ENCODE measurements around the gene ZCCHC2.

Gene ZCCHC2

DNA sequence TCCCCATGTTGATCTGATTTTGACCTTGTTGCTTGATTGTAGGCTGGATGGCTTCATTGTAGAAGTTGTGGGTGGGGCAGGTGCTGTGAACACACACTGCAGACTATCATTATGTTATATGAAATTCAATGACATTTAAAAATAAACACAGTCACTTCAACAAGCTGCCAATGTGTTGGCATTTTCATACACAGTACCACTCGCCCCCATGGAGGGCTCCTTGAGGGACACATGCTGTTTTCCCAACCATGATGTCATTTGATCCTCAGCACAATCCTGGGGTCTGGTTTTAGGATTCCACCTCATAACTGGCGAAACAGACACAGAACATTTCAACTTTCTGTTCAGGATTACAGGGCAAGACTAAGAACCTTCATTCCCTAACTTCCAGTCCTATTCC lies 86.9 kb downstream of the ZCCHC2 start:
- H3K14ac ChIP-seq (ENCODE audit: low read length) = no peak overlapping the region
- no peak overlapping the region for H4K8ac ChIP-seq (ENCODE audit: low read depth, low read length)
- H3K9ac ChIP-seq (ENCODE audit: low read length) = no peak overlapping the region
- H3K9me3 ChIP-seq (ENCODE audit: insufficient read depth, low read depth, low read length) = peaks cover 2% of the 10 kb centered on the region
- no peak overlapping the region for H2AK5ac ChIP-seq (ENCODE audit: low read length)
- no peak for DNase-seq
- H2BK12ac ChIP-seq (ENCODE audit: low read length) = no peak overlapping the region
- no peaks in the 10 kb centered on the region for H3K79me2 ChIP-seq (ENCODE audit: control insufficient read depth, insufficient read depth, low read length, poor library complexity)
- H4K91ac ChIP-seq (ENCODE audit: low read depth, low read length) = no peak overlapping the region
- WGBS (ENCODE audit: extremely low coverage, insufficient coverage, insufficient read length) = no CpG with 5 or more reads among the region's 2 CpGs
- H3K18ac ChIP-seq (ENCODE audit: low read length) = no peak overlapping the region
- no peaks in the 10 kb centered on the region for H3K36me3 ChIP-seq (ENCODE audit: control insufficient read depth in 1 of 2, insufficient read depth in 2 of 2, low read length in 2 of 2)
- no peaks in the 10 kb centered on the region for H3K27me3 ChIP-seq (ENCODE audit: insufficient read depth, low read length)
- H2AFZ ChIP-seq (ENCODE audit: insufficient read depth, low read length, poor library complexity) = no peak overlapping the region
- H4K12ac ChIP-seq (ENCODE audit: low read depth, low read length) = no peak overlapping the region
- no peak overlapping the region for H2BK120ac ChIP-seq (ENCODE audit: insufficient read depth, low read length, poor library complexity)
- H3K4ac ChIP-seq (ENCODE audit: low read depth, low read length) = no peak overlapping the region
- H3K79me1 ChIP-seq (ENCODE audit: low read length) = no peaks in the 10 kb centered on the region
- H3K4me2 ChIP-seq (ENCODE audit: low read length) = no peak overlapping the region
- H3K23ac ChIP-seq (ENCODE audit: low read length) = no peak overlapping the region
- peaks cover 9 to 12% of the 10 kb centered on the region in 2 experiments for H3K4me1 ChIP-seq (ENCODE audit: control insufficient read depth in 1 of 2, insufficient read depth in 2 of 2, low read length in 2 of 2)
- H3K27ac ChIP-seq (ENCODE audit: low read depth, low read length) = no peak overlapping the region
- H2BK5ac ChIP-seq (ENCODE audit: low read depth, low read length, poor library complexity) = no peak overlapping the region
- H3K4me3 ChIP-seq (ENCODE audit: low read depth, low read length) = no peak overlapping the region

- Histone ChIP-seq H3K79me2 (ENCODE audit: control insufficient read depth, insufficient read depth, low read length, poor library complexity) (no peaks in the 10 kb centered on the region), H3K4ac (ENCODE audit: low read depth, low read length) (no peak overlapping the region), H3K27me3 (ENCODE audit: insufficient read depth, low read length) (no peaks in the 10 kb centered on the region), H3K79me1 (ENCODE audit: low read length) (no peaks in the 10 kb centered on the region), H2BK5ac (ENCODE audit: low read depth, low read length, poor library complexity) (no peak overlapping the region), H4K12ac (ENCODE audit: low read depth, low read length) (no peak overlapping the region), H3K9me3 (ENCODE audit: insufficient read depth, low read depth, low read length) (peaks cover 2% of the 10 kb centered on the region), H2BK120ac (ENCODE audit: insufficient read depth, low read length, poor library complexity) (no peak overlapping the region), H3K18ac (ENCODE audit: low read length) (no peak overlapping the region), H3K23ac (ENCODE audit: low read length) (no peak overlapping the region), H3K4me3 (ENCODE audit: low read depth, low read length) (no peak overlapping the region), H4K91ac (ENCODE audit: low read depth, low read length) (no peak overlapping the region), H3K14ac (ENCODE audit: low read length) (no peak overlapping the region), H4K8ac (ENCODE audit: low read depth, low read length) (no peak overlapping the region), H3K4me2 (ENCODE audit: low read length) (no peak overlapping the region), H3K36me3 (ENCODE audit: control insufficient read depth in 1 of 2, insufficient read depth in 2 of 2, low read length in 2 of 2) (no peaks in the 10 kb centered on the region), H3K4me1 (ENCODE audit: control insufficient read depth in 1 of 2, insufficient read depth in 2 of 2, low read length in 2 of 2) (peaks cover 9 to 12% of the 10 kb centered on the region in 2 experiments), H3K27ac (ENCODE audit: low read depth, low read length) (no peak overlapping the region), H3K9ac (ENCODE audit: low read length) (no peak overlapping the region), H2AFZ (ENCODE audit: insufficient read depth, low read length, poor library complexity) (no peak overlapping the region), H2BK12ac (ENCODE audit: low read length) (no peak overlapping the region), H2AK5ac (ENCODE audit: low read length) (no peak overlapping the region)
- DNase-seq = no peak
- no CpG with 5 or more reads among the region's 3 CpGs for WGBS (ENCODE audit: extremely low coverage, insufficient coverage, insufficient read length)
Measured at GRCh38 chr18:62610351-62610700, 87.5 kb downstream of the ZCCHC2 start.

DNA sequence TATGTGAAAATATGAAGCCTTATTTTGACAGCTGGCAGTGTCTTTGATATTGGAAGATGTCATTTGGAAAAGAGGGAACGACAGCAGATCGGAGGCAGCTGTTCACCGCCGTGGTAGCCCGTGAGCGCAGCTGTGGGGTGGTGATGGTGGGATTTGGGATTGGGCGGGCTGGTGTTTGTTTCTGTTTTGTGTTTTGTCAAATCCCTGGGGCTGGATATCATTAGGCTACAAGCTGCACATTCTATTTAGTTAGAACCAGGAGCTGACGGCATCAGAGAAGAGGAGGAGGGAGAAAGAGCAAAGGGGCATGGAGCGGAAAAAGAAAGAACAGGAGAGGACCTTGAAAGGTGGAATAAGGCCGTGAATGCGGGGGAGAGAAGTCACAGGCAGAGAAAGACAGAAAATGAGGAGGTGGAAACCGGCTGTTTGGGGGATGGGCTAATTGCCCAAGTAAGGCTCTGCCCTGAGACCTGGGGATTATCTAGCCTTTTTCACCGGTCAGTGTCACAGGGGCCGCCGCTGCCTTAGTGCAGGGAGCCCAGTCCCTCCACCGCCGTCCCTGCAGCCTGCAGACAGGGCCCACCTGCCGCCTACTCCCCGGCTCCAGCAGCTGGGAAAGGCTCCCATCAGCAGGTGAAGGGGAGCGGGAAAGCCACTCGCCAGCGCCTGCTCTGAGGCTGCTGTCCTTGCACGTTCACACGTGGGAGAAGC lies 88.0 kb downstream of the ZCCHC2 start:
- Histone ChIP-seq H3K36me3 (ENCODE audit: control insufficient read depth in 1 of 2, insufficient read depth in 2 of 2, low read length in 2 of 2) (no peaks in the 10 kb centered on the region), H3K79me2 (ENCODE audit: control insufficient read depth, insufficient read depth, low read length, poor library complexity) (no peaks in the 10 kb centered on the region), H2BK12ac (ENCODE audit: low read length) (no peak overlapping the region), H3K27me3 (ENCODE audit: insufficient read depth, low read length) (no peaks in the 10 kb centered on the region), H3K4me3 (ENCODE audit: low read depth, low read length) (no peak overlapping the region), H3K79me1 (ENCODE audit: low read length) (no peaks in the 10 kb centered on the region), H3K4ac (ENCODE audit: low read depth, low read length) (no peak overlapping the region), H3K9me3 (ENCODE audit: insufficient read depth, low read depth, low read length) (peaks cover 2% of the 10 kb centered on the region), H3K27ac (ENCODE audit: low read depth, low read length) (no peak overlapping the region), H3K23ac (ENCODE audit: low read length) (no peak overlapping the region), H4K12ac (ENCODE audit: low read depth, low read length) (no peak overlapping the region), H3K9ac (ENCODE audit: low read length) (no peak overlapping the region), H2AK5ac (ENCODE audit: low read length) (no peak overlapping the region), H2BK5ac (ENCODE audit: low read depth, low read length, poor library complexity) (no peak overlapping the region), H2BK120ac (ENCODE audit: insufficient read depth, low read length, poor library complexity) (no peak overlapping the region), H2AFZ (ENCODE audit: insufficient read depth, low read length, poor library complexity) (no peak overlapping the region), H3K4me2 (ENCODE audit: low read length) (peak overlapping the region; percentile 0), H4K8ac (ENCODE audit: low read depth, low read length) (no peak overlapping the region), H3K14ac (ENCODE audit: low read length) (no peak overlapping the region), H3K18ac (ENCODE audit: low read length) (no peak overlapping the region), H4K91ac (ENCODE audit: low read depth, low read length) (no peak overlapping the region), H3K4me1 (ENCODE audit: control insufficient read depth in 1 of 2, insufficient read depth in 2 of 2, low read length in 2 of 2) (peaks cover 9 to 12% of the 10 kb centered on the region in 2 experiments)
- WGBS (ENCODE audit: extremely low coverage, insufficient coverage, insufficient read length) = no CpG with 5 or more reads among the region's 24 CpGs
- DNase-seq = no peak

GRCh38 chr18:62611453-62612288 lies 88.8 kb downstream of the ZCCHC2 start:
- Histone ChIP-seq H2AFZ (ENCODE audit: insufficient read depth, low read length, poor library complexity) (no peak overlapping the region), H3K9ac (ENCODE audit: low read length) (no peak overlapping the region), H3K36me3 (ENCODE audit: control insufficient read depth in 1 of 2, insufficient read depth in 2 of 2, low read length in 2 of 2) (no peaks in the 10 kb centered on the region), H3K79me1 (ENCODE audit: low read length) (no peaks in the 10 kb centered on the region), H2BK120ac (ENCODE audit: insufficient read depth, low read length, poor library complexity) (no peak overlapping the region), H4K12ac (ENCODE audit: low read depth, low read length) (no peak overlapping the region), H3K27me3 (ENCODE audit: insufficient read depth, low read length) (no peaks in the 10 kb centered on the region), H3K18ac (ENCODE audit: low read length) (no peak overlapping the region), H3K14ac (ENCODE audit: low read length) (no peak overlapping the region), H2AK5ac (ENCODE audit: low read length) (no peak overlapping the region), H3K4me3 (ENCODE audit: low read depth, low read length) (no peak overlapping the region), H2BK12ac (ENCODE audit: low read length) (no peak overlapping the region), H3K23ac (ENCODE audit: low read length) (no peak overlapping the region), H3K27ac (ENCODE audit: low read depth, low read length) (no peak overlapping the region), H3K4me1 (ENCODE audit: control insufficient read depth in 1 of 2, insufficient read depth in 2 of 2, low read length in 2 of 2) (peaks cover 9 to 10% of the 10 kb centered on the region in 2 experiments), H2BK5ac (ENCODE audit: low read depth, low read length, poor library complexity) (no peak overlapping the region), H3K4me2 (ENCODE audit: low read length) (peak overlapping the region; percentile 0), H3K4ac (ENCODE audit: low read depth, low read length) (no peak overlapping the region), H4K91ac (ENCODE audit: low read depth, low read length) (no peak overlapping the region), H3K9me3 (ENCODE audit: insufficient read depth, low read depth, low read length) (peaks cover 2% of the 10 kb centered on the region), H4K8ac (ENCODE audit: low read depth, low read length) (no peak overlapping the region), H3K79me2 (ENCODE audit: control insufficient read depth, insufficient read depth, low read length, poor library complexity) (no peaks in the 10 kb centered on the region)
- WGBS (ENCODE audit: extremely low coverage, insufficient coverage, insufficient read length) = no CpG with 5 or more reads among the region's 32 CpGs
- DNase-seq = no peak

All from trophoblast cell (in vitro differentiated cells and primary cell).